ENCODE measurements around the gene INSM1.

INSM1 gene

GRCh38 chr20:20367575-20368417, at the start of gene INSM1:
TSS of gene INSM1 (plus strand) at chr20:20368104. CDS start at chr20:20368268, 164 bp downstream.
- H3K4me3 Mint-ChIP-seq = peak within 1 kb of the TSS; percentile 26
- H3K27me3 Mint-ChIP-seq = peaks cover 35% of the 10 kb centered on the region
- H3K9me3 Mint-ChIP-seq = no peaks in the 10 kb centered on the region
- no peak within 1 kb of the TSS for H3K27ac Mint-ChIP-seq
- no peaks in the 10 kb centered on the region for H3K36me3 Mint-ChIP-seq
- peaks cover 8% of the 10 kb centered on the region for H3K4me1 Mint-ChIP-seq

- no peaks in the 10 kb centered on the region for H3K9me3 Mint-ChIP-seq
- no peaks in the 10 kb centered on the region for H3K4me1 Mint-ChIP-seq
- no peak overlapping the region for H3K4me3 Mint-ChIP-seq
- no peaks in the 10 kb centered on the region for H3K36me3 Mint-ChIP-seq
- peaks cover 7% of the 10 kb centered on the region for H3K27me3 Mint-ChIP-seq
- H3K27ac Mint-ChIP-seq = no peak overlapping the region
Observed at GRCh38 chr20:20318365-20319161, 49.3 kb upstream of the INSM1 start.

GRCh38 chr20:20321134-20321533, 46.8 kb upstream of the INSM1 start:
- peaks cover 7% of the 10 kb centered on the region for H3K27me3 Mint-ChIP-seq
- no peaks in the 10 kb centered on the region for H3K36me3 Mint-ChIP-seq
- H3K4me3 Mint-ChIP-seq = no peak overlapping the region
- H3K9me3 Mint-ChIP-seq = no peaks in the 10 kb centered on the region
- no peaks in the 10 kb centered on the region for H3K4me1 Mint-ChIP-seq
- H3K27ac Mint-ChIP-seq = no peak overlapping the region

GRCh38 chr20:20321917-20322316, 46.0 kb upstream of the INSM1 start:
- Mint-ChIP-seq H3K36me3 (no peaks in the 10 kb centered on the region), H3K4me1 (no peaks in the 10 kb centered on the region), H3K27me3 (peaks cover 7% of the 10 kb centered on the region), H3K4me3 (no peak overlapping the region), H3K27ac (no peak overlapping the region), H3K9me3 (no peaks in the 10 kb centered on the region)

- no peaks in the 10 kb centered on the region for H3K9me3 Mint-ChIP-seq
- no peaks in the 10 kb centered on the region for H3K36me3 Mint-ChIP-seq
- no peak overlapping the region for H3K4me3 Mint-ChIP-seq
- H3K27ac Mint-ChIP-seq = no peak overlapping the region
- peaks cover 5% of the 10 kb centered on the region for H3K27me3 Mint-ChIP-seq
- no peaks in the 10 kb centered on the region for H3K4me1 Mint-ChIP-seq
Observed at GRCh38 chr20:20322912-20323311, 45.0 kb upstream of the INSM1 start.

GRCh38 chr20:20327746-20328145, 40.2 kb upstream of the INSM1 start:
- Mint-ChIP-seq H3K4me1 (no peaks in the 10 kb centered on the region), H3K4me3 (no peak overlapping the region), H3K27me3 (peaks cover 15% of the 10 kb centered on the region), H3K9me3 (no peaks in the 10 kb centered on the region), H3K36me3 (no peaks in the 10 kb centered on the region), H3K27ac (no peak overlapping the region)

GRCh38 chr20:20329564-20329963, 38.3 kb upstream of the INSM1 start:
- no peak overlapping the region for H3K4me3 Mint-ChIP-seq
- no peaks in the 10 kb centered on the region for H3K36me3 Mint-ChIP-seq
- H3K9me3 Mint-ChIP-seq = no peaks in the 10 kb centered on the region
- no peaks in the 10 kb centered on the region for H3K4me1 Mint-ChIP-seq
- H3K27ac Mint-ChIP-seq = peak overlapping the region; percentile 6
- H3K27me3 Mint-ChIP-seq = peaks cover 19% of the 10 kb centered on the region

- Mint-ChIP-seq H3K27me3 (peaks cover 19% of the 10 kb centered on the region), H3K36me3 (no peaks in the 10 kb centered on the region), H3K4me1 (no peaks in the 10 kb centered on the region), H3K4me3 (no peak overlapping the region), H3K9me3 (no peaks in the 10 kb centered on the region), H3K27ac (no peak overlapping the region)
Observed at GRCh38 chr20:20331156-20331555, 36.7 kb upstream of the INSM1 start.

GRCh38 chr20:20331817-20332216, 36.1 kb upstream of the INSM1 start:
- peaks cover 19% of the 10 kb centered on the region for H3K27me3 Mint-ChIP-seq
- H3K4me1 Mint-ChIP-seq = no peaks in the 10 kb centered on the region
- H3K27ac Mint-ChIP-seq = no peak overlapping the region
- H3K9me3 Mint-ChIP-seq = no peaks in the 10 kb centered on the region
- H3K4me3 Mint-ChIP-seq = no peak overlapping the region
- no peaks in the 10 kb centered on the region for H3K36me3 Mint-ChIP-seq

GRCh38 chr20:20333866-20334265, 34.0 kb upstream of the INSM1 start:
- Mint-ChIP-seq H3K27ac (no peak overlapping the region), H3K9me3 (no peaks in the 10 kb centered on the region)

GRCh38 chr20:20334489-20334888, 33.4 kb upstream of the INSM1 start:
- Mint-ChIP-seq H3K27me3 (peaks cover 11% of the 10 kb centered on the region), H3K36me3 (no peaks in the 10 kb centered on the region), H3K27ac (no peak overlapping the region), H3K4me1 (no peaks in the 10 kb centered on the region), H3K4me3 (no peak overlapping the region), H3K9me3 (no peaks in the 10 kb centered on the region)

More at GRCh38 chr20:20333866-20334265, 34.0 kb upstream of the INSM1 start:
- Mint-ChIP-seq H3K36me3 (no peaks in the 10 kb centered on the region), H3K4me1 (no peaks in the 10 kb centered on the region), H3K27me3 (peaks cover 16% of the 10 kb centered on the region), H3K4me3 (no peak overlapping the region)

- Mint-ChIP-seq H3K36me3 (no peaks in the 10 kb centered on the region), H3K27me3 (peaks cover 2% of the 10 kb centered on the region), H3K4me3 (no peak overlapping the region), H3K27ac (no peak overlapping the region), H3K4me1 (no peaks in the 10 kb centered on the region), H3K9me3 (no peaks in the 10 kb centered on the region)
Observed at GRCh38 chr20:20338133-20338730, 29.7 kb upstream of the INSM1 start.

- no peaks in the 10 kb centered on the region for H3K9me3 Mint-ChIP-seq
- H3K27me3 Mint-ChIP-seq = peaks cover 5% of the 10 kb centered on the region
- H3K4me3 Mint-ChIP-seq = no peak overlapping the region
Observed at GRCh38 chr20:20340443-20340842, 27.5 kb upstream of the INSM1 start.

GRCh38 chr20:20341371-20341770, 26.5 kb upstream of the INSM1 start:
- Mint-ChIP-seq H3K36me3 (no peaks in the 10 kb centered on the region), H3K9me3 (no peaks in the 10 kb centered on the region), H3K4me1 (no peaks in the 10 kb centered on the region), H3K27me3 (peaks cover 5% of the 10 kb centered on the region), H3K4me3 (no peak overlapping the region), H3K27ac (no peak overlapping the region)

More at GRCh38 chr20:20340443-20340842, 27.5 kb upstream of the INSM1 start:
- Mint-ChIP-seq H3K36me3 (no peaks in the 10 kb centered on the region), H3K27ac (no peak overlapping the region), H3K4me1 (no peaks in the 10 kb centered on the region)

- H3K36me3 Mint-ChIP-seq = no peaks in the 10 kb centered on the region
- no peak overlapping the region for H3K4me3 Mint-ChIP-seq
- no peaks in the 10 kb centered on the region for H3K4me1 Mint-ChIP-seq
- peaks cover 7% of the 10 kb centered on the region for H3K27me3 Mint-ChIP-seq
- H3K9me3 Mint-ChIP-seq = peaks cover 2% of the 10 kb centered on the region
- no peak overlapping the region for H3K27ac Mint-ChIP-seq
Observed at GRCh38 chr20:20342066-20342465, 25.8 kb upstream of the INSM1 start.

- H3K4me3 Mint-ChIP-seq = no peak overlapping the region
- H3K9me3 Mint-ChIP-seq = peaks cover 5% of the 10 kb centered on the region
- H3K27ac Mint-ChIP-seq = no peak overlapping the region
- peaks cover 1% of the 10 kb centered on the region for H3K36me3 Mint-ChIP-seq
- H3K27me3 Mint-ChIP-seq = peaks cover 15% of the 10 kb centered on the region
- no peaks in the 10 kb centered on the region for H3K4me1 Mint-ChIP-seq
Observed at GRCh38 chr20:20343932-20344331, 24.0 kb upstream of the INSM1 start.

Measured in activated naive CD4-positive, alpha-beta T cell treated with anti-CD3 and anti-CD28 coated beads, Interleukin-2, amount 50 U/mL, for 24 hours (primary cell).